OCI-LY3 (cell line): ENCODE data around the gene TMEM108.

Experiments
- CTCF ChIP-seq: fragments of 200-600, 300-600 bp; sonication (generic); IDR thresholded peaks from 2 replicates; pipeline ENCODE4 v1.5.1; 2014; ENCODE audit warnings: antibody characterized with exemption, low read length, low read depth
- EZH2phosphoT487 ChIP-seq: fragments of 200-600 bp; shearing (Covaris generic); IDR thresholded peaks from 2 replicates; pipeline ENCODE4 v1.6.1; 2018; ENCODE audit warnings: antibody characterized with exemption, mixed run types, low read depth

- TF ChIP-seq CTCF, result no peak
- no peak for TF ChIP-seq EZH2phosphoT487
Observed at GRCh38 chr3:133269393-133269792, 231.2 kb downstream of the TMEM108 start.
